GM12878 (cell line): ENCODE results near the gene CYSTM1. TPM values are rescaled to one million over a fixed set of nuclear protein-coding genes. Genes with fewer than 3 reads are reported as not detected.

ENCODE experiments used
- ATAC-seq: fragments of 200-7000 bp; cut with Tn5 transposase; 3 replicates; pipeline ENCODE4 v1.9.1; 2020; ENCODE audit warnings: mild to moderate bottlenecking, moderate library complexity
- BruUV-seq: library from RNA; stranded (reverse); fragments of 400-500 nt; replicated peaks from 2 replicates; lab custom pipeline; 2021; lab: Mats Ljungman, UMichigan
- CTCF ChIA-PET: fragments of 300-600 bp; sonication (Branson Sonifier 250); formaldehyde crosslinking; extraction: SDS; loops from one replicate; lab custom pipeline; 2021; ENCODE audit warnings: inconsistent platforms; lab: Yijun Ruan, JAX
- POLR2A ChIA-PET: fragments of 350-600 bp; formaldehyde crosslinking; extraction: SDS; loops from one replicate; lab custom pipeline; 2021; ENCODE audit warnings: inconsistent platforms; lab: Charles Lee
- RAD21 ChIA-PET: fragments of 300-600 bp; sonication (Branson Sonifier 250); formaldehyde crosslinking; loops from one replicate; lab custom pipeline; 2023; ENCODE audit warnings: antibody characterized with exemption; ENCODE audit not compliant: unreplicated experiment; lab: Charles Lee
- SMC1A ChIA-PET: fragments of 300-600 bp; sonication (Branson Sonifier 250); formaldehyde crosslinking; loops from one replicate; lab custom pipeline; 2023; ENCODE audit not compliant: unreplicated experiment, uncharacterized antibody; lab: Charles Lee
- DNase-seq: peaks from one replicate; pipeline ENCODE4 v3.0.0-alpha.2; 2011; ENCODE audit warnings: low read depth, low spot score
- FAIRE-seq: peaks from 3 replicates; lab custom pipeline; 2011; peaks lifted over from hg19 to GRCh38; lab: Jason Lieb, UNC
- H2AFZ ChIP-seq: 2 replicates; pipeline ENCODE4 v1.6.0; 2011; ENCODE audit warnings: low read depth, low read length, control low read depth; ENCODE audit not compliant: control insufficient read depth
- H3K27ac ChIP-seq: 2 replicates; pipeline ENCODE4 v1.5.1; 2011; ENCODE audit warnings: control low read depth; ENCODE audit not compliant: control insufficient read depth, insufficient read depth
- H3K27me3 ChIP-seq, 2 experiments: replicated peaks in 1 of 2; 2 replicates each; pipeline versions ENCODE4 v1.6.0 to v1.6.1; 2011; ENCODE audit warnings: low read length in 1 of 2; ENCODE audit not compliant: control insufficient read depth in 2 of 2, insufficient read depth in 2 of 2
- H3K36me3 ChIP-seq, 2 experiments: 2 replicates each; pipeline ENCODE4 v1.5.1; 2011; ENCODE audit warnings: low read length in 1 of 2; ENCODE audit not compliant: control insufficient read depth in 2 of 2, insufficient read depth in 2 of 2
- H3K4me1 ChIP-seq: 2 replicates; pipeline ENCODE4 v1.6.1; 2011; ENCODE audit warnings: mild to moderate bottlenecking, low read length, moderate library complexity, mixed read lengths; ENCODE audit not compliant: control insufficient read depth, insufficient read depth
- H3K4me2 ChIP-seq: 2 replicates; pipeline ENCODE4 v1.6.0; 2011; ENCODE audit warnings: control low read depth; ENCODE audit not compliant: control insufficient read depth, insufficient read depth
- H3K4me3 ChIP-seq: fragments of 200-600 bp; sonication (generic); 2 replicates; pipeline ENCODE4 v1.5.1; 2016
- H3K79me2 ChIP-seq: 2 replicates; pipeline ENCODE4 v1.6.0; 2011; ENCODE audit warnings: low read length; ENCODE audit not compliant: control insufficient read depth, insufficient read depth
- H3K9ac ChIP-seq: 2 replicates; pipeline ENCODE4 v1.8.0; 2011; ENCODE audit warnings: low read length, control low read depth, mixed read lengths; ENCODE audit not compliant: control insufficient read depth, insufficient read depth
- H3K9me3 ChIP-seq: replicated peaks from 3 replicates; pipeline ENCODE4 v1.5.1; 2011; ENCODE audit warnings: mild to moderate bottlenecking, low read length; ENCODE audit not compliant: control insufficient read depth, insufficient read depth
- H4K20me1 ChIP-seq: 2 replicates; pipeline ENCODE4 v1.6.0; 2011; ENCODE audit not compliant: control insufficient read depth, insufficient read depth
- BHLHE40 ChIP-seq, 2 experiments: fragments of 450-650 bp in 1 of 2; IDR thresholded peaks; 2 replicates each; pipeline ENCODE4 v1.6.1; 2011 to 2017; ENCODE audit warnings: low read depth in 2 of 2, borderline replicate concordance in 1 of 2, improper control_type of control experiment in 1 of 2, low read length in 1 of 2, mild to moderate bottlenecking in 1 of 2
- HCFC1 ChIP-seq: fragments of 150-350 bp; IDR thresholded peaks from 2 replicates; pipeline ENCODE4 v1.6.1; 2014; ENCODE audit warnings: low read length
- JUND ChIP-seq: IDR thresholded peaks from 2 replicates; pipeline ENCODE4 v1.6.1; 2012; ENCODE audit warnings: low read depth, mild to moderate bottlenecking, low read length, improper control_type of control experiment, moderate library complexity
- LARP7 ChIP-seq: fragments of 450-650 bp; IDR thresholded peaks from 2 replicates; pipeline ENCODE4 v1.6.1; 2017; ENCODE audit warnings: mild to moderate bottlenecking
- MYC ChIP-seq: IDR thresholded peaks from 2 replicates; pipeline ENCODE4 v1.6.1; 2011; ENCODE audit warnings: mild to moderate bottlenecking, low read length, moderate library complexity, inconsistent platforms; ENCODE audit not compliant: insufficient read depth, insufficient replicate concordance, insufficient read length, severe bottlenecking
- TCF7 ChIP-seq: IDR thresholded peaks from 2 replicates; pipeline ENCODE4 v1.6.1; 2014; ENCODE audit warnings: antibody characterized with exemption, borderline replicate concordance
- ZBED1 ChIP-seq: IDR thresholded peaks from 2 replicates; pipeline ENCODE4 v1.6.1; 2016; ENCODE audit warnings: borderline replicate concordance
- WGBS: methylation state at CpG from one replicate; pipeline ENCODE4 v1.1.6; 2016; ENCODE audit warnings: low lambda C conversion rate; ENCODE audit not compliant: insufficient replicate concordance, insufficient coverage; ENCODE audit errors: missing lambda C conversion rate; 5-methylcytosine and 5-hydroxymethylcytosine counted together
- in situ Hi-C: fragments of 300-500 bp; cut with MboI; formaldehyde crosslinking; loops from 9 replicates; pipeline ENCODE4 v1.14.3; 2018; ENCODE audit warnings: mixed read lengths
- intact Hi-C: fragments of 100-400 bp; cut with micrococcal nuclease; formaldehyde crosslinking; loops from one replicate; pipeline ENCODE4 v1.14.2; 2022; ENCODE audit not compliant: unreplicated experiment
- polyA plus RNA-seq, 11 experiments: library from polyadenylated mRNA; depleted of rRNA in 4 of 11; unstranded in 6 of 11; stranded (reverse) in 5 of 11; fragments of >200 nt; fragmentation: Nextera tagmentation in 4 of 11; fragmentation: Illumina TruSeq in 1 of 11; extraction: Ambion mirVana in 4 of 11; extraction: Trizol in 1 of 11; gene quantifications; 1 replicate in 1 of 11; 2 replicates in 10 of 11; pipeline versions ENCODE4 v1.2.1 to v1.2.3, GENCODE V29; 2011 to 2016; ENCODE audit warnings: inconsistent platforms in 2 of 11, missing spikeins in 2 of 11, low read depth in 1 of 11
- total RNA-seq, 4 experiments: library from RNA; depleted of rRNA in 3 of 4; stranded (reverse); fragments of >200 nt in 3 of 4; fragmentation: Illumina TruSeq in 1 of 4; extraction: Trizol in 1 of 4; gene quantifications; 2 replicates each; pipeline versions ENCODE4 v1.2.1 to v1.2.3, GENCODE V29; 2013 to 2021
- TF ChIP-seq, protein P1 (sequence below): fragments of 450-650 bp; IDR thresholded peaks from 2 replicates; pipeline ENCODE4 v1.6.1; 2017; ENCODE audit warnings: borderline replicate concordance
- TF ChIP-seq, protein P2 (sequence below): IDR thresholded peaks from 2 replicates; pipeline ENCODE4 v1.6.1; 2011; ENCODE audit warnings: low read depth, low read length, improper control_type of control experiment, borderline replicate concordance

CYSTM1 gene
- total and polyA plus RNA-seq, 10 of the 15 experiments (the other 5 are each of a cell fraction or from before 2014, with no cell fraction given), result 52.7 to 261 (median 98.7) TPM

DNA sequence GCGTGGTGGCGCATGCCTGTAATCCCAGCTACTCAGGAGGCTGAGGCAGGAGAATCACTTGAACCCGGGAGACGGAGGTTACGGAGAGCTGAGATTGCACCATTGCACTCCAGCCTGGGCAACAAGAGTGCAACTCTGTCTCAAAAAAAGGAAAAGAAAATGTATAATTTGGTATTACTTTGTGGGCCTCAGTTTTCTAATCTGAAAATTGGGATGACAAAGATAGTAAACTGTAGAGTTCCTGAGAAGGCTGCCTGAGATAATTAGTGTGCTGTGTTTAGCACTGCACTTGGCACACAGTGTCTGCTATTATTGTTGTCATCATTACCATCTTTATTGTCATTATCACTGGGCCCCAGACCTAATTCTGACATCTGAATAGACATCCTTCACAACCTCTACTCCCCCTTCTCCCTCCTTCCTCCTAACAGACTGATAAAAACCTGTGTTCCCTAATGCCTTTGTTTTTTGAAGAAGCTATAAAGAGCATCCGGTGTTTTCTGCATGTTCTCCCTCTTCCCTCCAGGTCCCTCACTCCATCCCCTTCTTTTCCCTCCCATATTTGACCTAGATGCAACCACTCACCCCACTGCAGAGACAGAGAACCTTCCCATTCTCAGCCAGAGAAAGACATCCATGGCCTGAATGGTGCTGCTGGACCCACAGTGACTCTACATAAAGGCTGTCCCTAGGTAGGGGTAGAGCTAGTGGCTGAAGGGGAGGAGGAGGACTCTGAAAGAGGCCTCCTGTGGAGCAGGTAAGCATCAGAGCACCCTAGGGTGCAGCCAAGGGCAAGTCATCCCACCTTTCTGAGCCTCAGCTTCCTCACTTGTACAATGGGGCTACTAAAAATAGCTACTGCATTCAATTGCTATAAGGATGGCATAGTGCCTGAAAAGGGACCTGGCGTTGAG lies 15.7 kb upstream of the CYSTM1 start:
- Histone ChIP-seq H4K20me1 (no peaks in the 10 kb centered on the region), H3K4me2 (no peak overlapping the region), H3K36me3 (no peaks in the 10 kb centered on the region), H3K27ac (no peak overlapping the region), H3K79me2 (no peaks in the 10 kb centered on the region), H3K27me3 (no peaks in the 10 kb centered on the region; a peak in 1 of 4 replicates), H3K9ac (no peak overlapping the region), H3K4me3 (no peak overlapping the region), H3K9me3 (no peaks in the 10 kb centered on the region), H3K4me1 (peaks cover 4% of the 10 kb centered on the region), H2AFZ (no peak overlapping the region)
- in situ Hi-C loops, result loop anchor here (5.0 kb wide), 1 partner anchor 372 kb away; no protein-coding TSS in a partner anchor
- no peak for TF ChIP-seq HCFC1
- TF ChIP-seq, protein P1, sequence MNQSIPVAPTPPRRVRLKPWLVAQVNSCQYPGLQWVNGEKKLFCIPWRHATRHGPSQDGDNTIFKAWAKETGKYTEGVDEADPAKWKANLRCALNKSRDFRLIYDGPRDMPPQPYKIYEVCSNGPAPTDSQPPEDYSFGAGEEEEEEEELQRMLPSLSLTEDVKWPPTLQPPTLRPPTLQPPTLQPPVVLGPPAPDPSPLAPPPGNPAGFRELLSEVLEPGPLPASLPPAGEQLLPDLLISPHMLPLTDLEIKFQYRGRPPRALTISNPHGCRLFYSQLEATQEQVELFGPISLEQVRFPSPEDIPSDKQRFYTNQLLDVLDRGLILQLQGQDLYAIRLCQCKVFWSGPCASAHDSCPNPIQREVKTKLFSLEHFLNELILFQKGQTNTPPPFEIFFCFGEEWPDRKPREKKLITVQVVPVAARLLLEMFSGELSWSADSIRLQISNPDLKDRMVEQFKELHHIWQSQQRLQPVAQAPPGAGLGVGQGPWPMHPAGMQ, result no peak
- TF ChIP-seq MYC, result no peak
- TF ChIP-seq, protein P2, sequence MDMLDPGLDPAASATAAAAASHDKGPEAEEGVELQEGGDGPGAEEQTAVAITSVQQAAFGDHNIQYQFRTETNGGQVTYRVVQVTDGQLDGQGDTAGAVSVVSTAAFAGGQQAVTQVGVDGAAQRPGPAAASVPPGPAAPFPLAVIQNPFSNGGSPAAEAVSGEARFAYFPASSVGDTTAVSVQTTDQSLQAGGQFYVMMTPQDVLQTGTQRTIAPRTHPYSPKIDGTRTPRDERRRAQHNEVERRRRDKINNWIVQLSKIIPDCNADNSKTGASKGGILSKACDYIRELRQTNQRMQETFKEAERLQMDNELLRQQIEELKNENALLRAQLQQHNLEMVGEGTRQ, result no peak
- TF ChIP-seq ZBED1, result no peak
- no peak for TF ChIP-seq JUND
- TF ChIP-seq BHLHE40 (IDR thresholded peaks at IDR 0.05; ENCODE audit: borderline replicate concordance in 1 of 2, low read depth in 2 of 2, low read length in 1 of 2), result no peak
- TF ChIP-seq TCF7, result no peak
- no peak for TF ChIP-seq LARP7
- intact Hi-C loops, result loop anchor here (5.0 kb wide), 1 partner anchor 297 kb away; no protein-coding TSS in a partner anchor
- ChIA-PET CTCF (interaction anchor here (1.3 to 19.8 kb wide), 8 partner anchors 10 to 372 kb away, joined by 3 to 353 read pairs (median 8); no protein-coding TSS in a partner anchor), SMC1A (interaction anchor here (1.0 to 1.5 kb wide), 8 partner anchors 10 to 89 kb away, joined by 3 to 7 read pairs (median 4); no protein-coding TSS in a partner anchor), POLR2A (interaction anchor here (0.6 to 1.0 kb wide), 2 partner anchors 11 to 85 kb away, joined by 3 read pairs; no protein-coding TSS in a partner anchor), RAD21 (interaction anchor here (0.7 to 8.0 kb wide), 5 partner anchors 16 to 372 kb away, joined by 3 to 60 read pairs (median 3); no protein-coding TSS in a partner anchor)
- DNase-seq, result no peak
- no peak for FAIRE-seq
- 78% methylated on average over 7 of the region's 7 CpGs for WGBS
- no TSS peak for BruUV-seq
- no peak for ATAC-seq
